NCI-H460 (cell line): ENCODE results near the gene IRAK1. TPM values are rescaled to one million over a fixed set of nuclear protein-coding genes. Genes with fewer than 3 reads are reported as not detected.

Experiments
- small RNA-seq, 2 experiments: library from RNA; depleted of rRNA; stranded (forward); fragments of <200 nt; gene quantifications; one replicate each; pipeline ENCODE3, GENCODE V24; 2014
- total RNA-seq: library from RNA; depleted of rRNA; stranded (reverse); fragments of >200 nt; shearing (Covaris generic); gene quantifications from 2 replicates; pipeline ENCODE4 v1.2.3, GENCODE V29; 2014; rRNA removed

Gene IRAK1
- total RNA-seq, 1 experiment from 2014 or later, result 237 TPM

Small RNA genes lying within 50 kb of the gene (small RNA-seq; reads per million reads assigned to genes)
- 0 to 0.12 reads per million in 2 experiments for gene MIR3202-1

Other genes starting within 250 kb of the IRAK1 start
- 0.12 and 0.17 TPM in 2 replicates for gene SRPK3, start 238.9 kb downstream of the IRAK1 start, total RNA-seq
- gene IDH3G, start 225.5 kb downstream of the IRAK1 start, total RNA-seq, result 81.4 and 82.4 TPM in 2 replicates
- 387 and 464 TPM in 2 replicates for gene SSR4, start 225.2 kb downstream of the IRAK1 start, total RNA-seq
- gene PDZD4, start 189.4 kb downstream of the IRAK1 start, total RNA-seq, result 1.1 and 1.4 TPM in 2 replicates
- gene L1CAM, start 133.7 kb downstream of the IRAK1 start, total RNA-seq, result 27.2 and 29.9 TPM in 2 replicates
- gene AVPR2, start 115.2 kb downstream of the IRAK1 start, total RNA-seq, result not detected in 2 replicates
- 51.5 and 55.0 TPM in 2 replicates for gene ARHGAP4, start 93.6 kb downstream of the IRAK1 start, total RNA-seq
- gene NAA10, start 84.9 kb downstream of the IRAK1 start, total RNA-seq, result 136 and 150 TPM in 2 replicates
- gene RENBP, start 75.3 kb downstream of the IRAK1 start, total RNA-seq, result 0.66 and 0.87 TPM in 2 replicates
- gene HCFC1, start 48.1 kb downstream of the IRAK1 start, total RNA-seq, result 28.0 and 30.3 TPM in 2 replicates
- gene TMEM187, start 47.1 kb downstream of the IRAK1 start, total RNA-seq, result 10.0 and 10.3 TPM in 2 replicates
- gene MECP2, start 77.8 kb upstream of the IRAK1 start, total RNA-seq, result 33.0 and 38.2 TPM in 2 replicates
- gene OPN1LW, start 124.3 kb upstream of the IRAK1 start, total RNA-seq, result not detected in 2 replicates
- gene OPN1MW, start 162.7 kb upstream of the IRAK1 start, total RNA-seq, result not detected in 2 replicates
- gene OPN1MW2, start 199.9 kb upstream of the IRAK1 start, total RNA-seq, result not detected in 2 replicates
- not detected in 2 replicates for gene OPN1MW3, start 237.7 kb upstream of the IRAK1 start, total RNA-seq